HG03045 (cell line): ENCODE data around the gene TMC3.

Experiments used
- ATAC-seq: cut with Tn5 transposase; IDR thresholded peaks from one replicate; pipeline ENCODE4 v1.9.1; 2021; ENCODE audit warnings: mild to moderate bottlenecking, moderate library complexity; ENCODE audit not compliant: unreplicated experiment

Gene TMC3

DNA sequence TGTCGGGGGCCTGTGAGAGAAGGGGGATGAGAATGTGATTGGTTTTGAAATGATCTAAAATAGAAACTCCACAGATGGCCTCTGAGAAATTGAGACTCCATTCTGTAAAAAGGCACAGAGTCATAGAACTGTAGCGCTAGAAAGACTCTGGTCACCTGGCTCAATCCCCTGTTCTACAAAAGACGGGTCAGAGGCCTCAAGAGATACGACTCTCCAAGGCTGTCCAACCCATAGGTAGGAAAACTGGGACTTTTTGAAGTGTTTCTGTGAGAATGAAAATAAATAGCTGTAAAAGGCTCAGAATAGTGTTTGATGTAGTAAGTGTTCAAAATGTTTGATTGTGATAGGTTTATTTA lies 11.7 kb upstream of the TMC3 start:
- ATAC-seq = no peak

DNA sequence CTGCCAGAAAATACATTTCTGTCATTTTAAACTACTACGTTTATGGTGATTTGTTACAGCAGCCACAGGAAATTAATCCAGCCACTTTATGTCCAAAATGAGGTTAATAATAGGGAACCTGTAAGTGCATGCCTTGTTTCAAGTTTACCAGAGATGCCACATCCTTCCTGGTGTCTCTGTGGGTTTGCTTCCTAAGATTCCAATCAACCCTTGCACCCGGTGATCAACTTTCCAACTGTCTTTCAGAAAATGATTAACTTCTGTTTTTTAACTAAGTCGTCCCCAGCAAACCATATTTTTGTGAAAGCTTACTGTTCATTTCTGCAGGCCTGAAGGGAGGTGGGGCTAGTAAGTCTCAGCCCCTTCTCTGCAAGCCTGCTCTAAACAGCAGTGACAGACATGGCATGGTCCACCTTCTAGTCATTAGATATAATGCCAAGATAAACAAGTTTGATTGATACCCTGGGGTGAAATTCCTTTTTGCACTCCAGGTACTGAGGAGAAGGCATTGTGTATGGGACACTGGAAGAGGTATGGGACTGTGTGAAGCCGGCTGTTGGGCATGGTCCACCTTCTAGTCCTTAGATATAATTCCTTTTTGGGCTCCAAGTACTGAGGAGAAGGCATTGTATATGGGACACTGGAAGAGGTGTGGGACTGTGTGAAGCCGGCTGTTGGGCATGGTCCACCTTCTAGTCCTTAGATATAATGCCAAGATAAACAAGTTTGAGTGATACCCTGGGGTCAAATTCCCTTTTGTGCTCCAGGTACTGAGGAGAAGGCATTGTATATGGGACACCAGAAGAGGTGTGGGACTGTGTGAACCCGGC lies 11.1 kb upstream of the TMC3 start:
- no peak for ATAC-seq

DNA sequence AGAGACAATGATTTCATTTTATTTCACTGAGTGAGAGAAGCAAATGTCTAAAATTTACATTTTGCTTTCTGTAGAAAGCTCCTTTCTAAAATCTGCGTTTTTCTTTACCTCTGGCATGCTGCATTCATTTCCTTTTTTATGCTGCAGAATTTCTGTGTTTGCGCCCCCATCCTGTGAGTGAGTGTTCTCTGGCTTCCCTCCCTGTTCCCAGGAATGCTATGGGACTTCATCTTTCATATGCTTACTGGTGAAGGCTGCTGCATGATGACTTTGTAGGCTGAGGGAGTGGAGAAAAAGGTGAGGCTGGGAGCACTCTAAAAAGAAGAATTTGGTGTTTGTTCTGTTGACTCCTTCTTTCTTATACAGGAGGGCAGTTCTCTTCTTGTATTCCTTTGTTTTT lies 7.7 kb upstream of the TMC3 start:
- no peak for ATAC-seq

DNA sequence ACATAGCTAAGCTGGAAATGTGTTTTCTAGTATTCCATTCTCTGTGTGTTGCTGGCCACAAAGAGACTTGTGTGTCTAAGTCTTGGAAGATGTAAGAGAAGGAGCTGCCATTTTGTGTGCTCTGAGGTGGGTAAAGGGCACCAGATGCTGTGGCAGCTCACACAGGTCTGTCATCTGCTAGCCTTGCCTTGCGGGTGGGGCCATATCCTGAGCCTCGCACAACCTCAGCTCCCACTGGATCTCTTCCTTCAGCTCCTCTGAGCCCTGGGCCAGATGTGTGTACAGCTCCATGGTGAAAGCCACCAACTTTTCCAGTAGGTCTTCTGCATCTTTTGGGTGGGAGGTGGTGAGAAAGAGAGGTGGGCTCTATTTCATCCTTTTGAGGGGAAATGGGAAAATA lies 6.7 kb upstream of the TMC3 start:
- no peak for ATAC-seq

DNA sequence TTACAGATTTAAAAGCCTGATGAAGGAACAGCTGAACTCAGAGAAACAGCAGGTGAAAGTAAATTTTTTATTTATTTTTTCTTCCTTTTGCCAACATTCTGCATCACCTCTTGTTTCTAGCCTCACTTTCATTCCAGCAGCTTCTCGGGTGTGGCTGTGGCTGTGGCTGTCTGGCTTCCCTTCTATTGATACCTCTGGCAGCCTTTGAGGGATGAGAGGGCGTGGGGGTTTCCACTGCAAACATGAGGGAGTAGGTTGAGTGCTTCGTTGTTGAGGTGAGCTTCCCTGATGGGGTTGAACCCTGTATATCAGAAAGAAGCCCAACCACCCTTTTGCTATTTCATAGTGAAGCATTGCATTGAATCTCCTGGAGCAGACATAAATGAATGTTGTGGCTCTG lies 6.2 kb upstream of the TMC3 start:
- ATAC-seq = no peak

DNA sequence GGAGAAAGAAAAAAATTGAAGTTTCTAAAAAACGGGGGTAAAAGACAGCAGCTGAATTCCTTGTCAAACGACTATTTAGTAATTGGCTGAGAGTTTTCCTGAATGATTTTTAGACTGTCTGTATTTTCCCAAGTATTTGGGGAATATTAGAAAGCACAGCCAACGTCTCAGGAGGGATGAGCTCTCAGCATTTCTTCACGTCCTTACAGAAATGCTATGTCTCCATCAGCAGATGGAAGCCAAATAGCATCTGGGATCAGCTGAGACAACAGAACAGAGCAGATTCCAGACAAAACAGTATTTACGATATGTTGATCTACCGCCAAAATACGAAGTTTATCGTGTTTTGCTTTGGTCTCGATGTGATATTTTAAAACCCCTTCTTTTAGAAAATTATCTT lies 5.3 kb upstream of the TMC3 start:
- ATAC-seq = no peak

DNA sequence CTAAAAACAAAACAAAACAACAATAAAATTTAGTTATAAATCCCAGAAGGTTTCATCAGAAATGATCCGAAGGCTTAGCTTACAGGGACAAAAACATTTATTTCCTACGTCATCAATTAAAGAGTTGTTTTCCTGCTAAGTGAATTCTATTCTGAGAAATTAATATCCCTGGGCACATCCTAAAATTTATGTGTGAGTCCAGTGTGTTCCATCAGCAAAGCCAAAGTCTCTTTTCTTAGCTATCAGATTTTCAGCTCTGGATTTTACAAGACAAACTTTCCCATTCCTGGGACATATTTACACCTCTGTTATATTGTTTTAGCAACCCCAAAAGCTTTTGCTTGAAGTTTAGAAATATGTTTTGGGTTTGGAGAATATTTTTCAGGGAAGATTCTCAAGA lies 4.4 kb upstream of the TMC3 start:
- no peak for ATAC-seq

DNA sequence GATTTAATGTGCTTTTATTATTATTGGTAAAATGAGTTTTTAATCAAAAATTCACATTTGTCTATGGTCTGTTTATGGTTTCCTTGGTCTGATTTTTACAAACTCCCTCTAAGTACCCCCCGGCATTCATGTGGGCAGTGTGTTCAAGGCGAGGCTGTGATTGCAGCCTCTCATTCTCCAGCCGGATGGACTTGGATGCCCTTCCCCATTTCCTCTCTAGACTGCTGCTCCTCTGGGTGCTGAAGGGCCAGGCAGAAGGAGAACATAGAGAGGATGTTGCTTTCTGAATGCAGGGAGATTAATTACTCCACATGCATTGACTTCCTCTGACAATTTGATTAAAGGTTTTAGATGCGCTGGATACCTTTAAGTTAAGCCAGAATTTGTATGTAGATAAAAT lies 3.9 kb upstream of the TMC3 start:
- no peak for ATAC-seq

DNA sequence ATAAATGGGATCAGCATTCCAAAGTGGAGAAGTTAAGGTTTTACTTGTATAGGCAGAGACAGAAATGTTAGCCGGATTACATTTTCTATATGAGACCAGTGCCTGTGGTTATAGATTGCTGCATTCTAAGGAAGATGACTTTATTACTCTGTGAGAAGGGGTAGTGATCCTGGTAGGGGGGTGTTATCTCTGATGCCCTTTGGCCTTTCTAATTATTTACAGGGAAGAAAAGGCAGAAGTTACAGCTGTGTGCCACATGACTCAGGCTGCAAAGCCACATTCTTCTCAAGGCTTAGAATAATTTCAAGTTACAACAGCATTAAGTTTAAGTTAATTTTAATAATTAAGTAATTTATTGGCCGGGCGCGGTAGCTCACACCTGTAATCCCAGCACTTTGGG lies 2.2 kb upstream of the TMC3 start:
- ATAC-seq = no peak

DNA sequence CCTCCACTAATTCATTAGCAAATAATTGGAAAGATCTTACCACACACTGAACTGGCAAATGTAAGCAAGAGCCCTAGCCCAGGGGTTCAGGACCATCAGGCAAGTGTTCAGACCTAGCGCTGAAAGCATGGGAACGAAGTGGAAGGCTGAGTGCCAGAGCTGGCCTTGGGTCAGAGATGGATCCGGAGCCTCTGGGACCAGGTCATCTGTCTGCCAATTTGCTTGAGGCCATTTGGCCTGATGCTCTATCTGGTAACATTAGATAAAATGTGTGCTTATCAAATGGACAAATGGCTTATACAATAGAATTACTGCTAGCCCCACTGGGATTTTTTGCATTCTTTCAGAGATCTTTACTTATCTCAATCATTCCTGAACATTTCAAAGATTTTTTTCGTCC lies 1.4 kb upstream of the TMC3 start:
- no peak for ATAC-seq

DNA sequence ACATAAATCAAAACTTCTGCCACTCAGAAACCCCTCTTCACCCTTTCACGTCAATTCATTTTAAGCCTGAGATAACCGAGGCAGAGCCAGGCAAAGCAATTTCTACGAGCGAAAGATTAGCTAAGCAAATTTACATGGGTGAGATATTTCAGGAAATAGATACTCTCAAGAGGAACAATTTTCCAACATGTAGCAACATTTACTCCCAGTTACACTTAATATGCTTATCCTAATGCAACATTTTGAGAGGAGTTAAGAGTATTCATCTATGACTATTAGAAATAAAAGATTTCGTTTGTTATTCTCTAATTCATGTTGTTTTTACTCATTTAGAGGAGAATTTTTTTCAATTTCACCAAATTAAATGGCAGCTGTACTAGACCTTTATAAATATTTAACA lies 837 bp downstream of the TMC3 start:
- ATAC-seq = no peak

DNA sequence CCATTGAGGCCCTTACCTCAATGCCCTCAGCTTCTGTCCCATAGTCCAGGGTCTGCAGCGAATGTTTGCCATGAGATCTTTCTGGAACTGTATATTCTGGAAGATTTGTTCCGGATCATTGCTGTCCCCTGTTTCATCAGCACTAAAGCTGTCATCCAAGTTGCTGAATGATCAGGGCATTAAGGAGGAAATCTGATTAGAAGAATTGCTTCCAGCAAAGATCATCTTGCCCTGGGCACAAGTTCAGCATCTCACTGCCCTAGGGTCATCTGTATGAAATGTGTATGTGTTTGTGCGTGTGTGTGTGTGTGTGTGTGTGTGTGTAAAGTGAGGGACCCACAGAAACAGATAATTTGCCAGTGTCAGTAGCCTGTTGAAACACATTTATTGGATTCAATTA lies 1.4 kb downstream of the TMC3 start:
- ATAC-seq = no peak

DNA sequence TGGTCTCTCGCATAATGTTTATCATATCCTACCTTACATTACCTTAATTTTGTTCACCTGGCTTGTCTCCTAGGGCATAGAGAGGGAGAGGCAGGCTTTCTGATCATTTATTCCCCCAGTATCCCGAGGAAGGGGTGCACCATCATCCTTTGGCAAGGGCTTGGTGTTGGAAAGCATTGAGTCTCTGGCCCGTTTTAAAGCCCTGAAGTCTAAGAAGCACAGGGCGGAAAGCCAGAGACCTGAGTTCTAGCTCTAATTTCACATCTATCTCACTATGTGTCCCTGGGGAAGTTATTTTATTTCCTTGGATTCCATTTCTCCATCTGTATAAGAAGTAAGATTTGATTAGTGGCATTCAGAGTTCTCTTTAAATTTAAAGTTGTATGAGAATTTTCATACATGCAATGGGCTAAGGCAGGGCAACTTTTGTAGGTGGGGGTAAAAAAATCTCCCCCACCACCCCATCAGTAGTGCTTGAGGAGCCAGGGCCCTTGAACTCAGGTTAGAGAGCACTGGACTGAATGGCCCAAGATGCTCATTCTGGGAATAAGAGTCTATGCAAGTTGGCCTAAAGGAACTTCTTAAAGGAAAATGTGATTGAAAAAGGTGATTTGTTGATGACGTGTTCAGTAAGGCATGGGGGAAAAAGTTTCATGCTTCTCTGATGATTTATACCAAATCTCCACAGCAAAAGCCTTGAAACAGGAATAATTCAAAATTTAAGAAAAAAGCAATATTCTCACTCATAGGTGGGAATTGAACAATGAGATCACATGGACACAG lies 10.1 kb downstream of the TMC3 start:
- no peak for ATAC-seq

DNA sequence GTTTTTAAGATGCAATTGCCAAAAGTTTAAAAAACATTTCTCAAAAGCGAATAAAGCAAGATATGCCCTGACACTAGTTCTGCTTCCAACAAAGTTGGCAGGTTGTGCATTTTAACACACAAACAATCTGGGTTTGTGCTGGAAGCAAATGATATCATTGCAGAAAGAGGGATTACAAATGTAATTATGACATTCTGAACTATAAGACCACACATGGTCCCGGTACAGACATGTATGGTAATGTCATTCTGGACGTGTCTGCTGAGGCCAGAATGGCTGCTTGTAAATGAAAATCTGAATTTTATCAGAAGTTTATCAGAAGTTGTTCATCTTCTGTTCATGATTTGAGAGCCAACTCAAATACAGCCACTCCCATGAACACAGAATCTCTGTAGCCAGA lies 10.7 kb downstream of the TMC3 start:
- ATAC-seq = no peak

DNA sequence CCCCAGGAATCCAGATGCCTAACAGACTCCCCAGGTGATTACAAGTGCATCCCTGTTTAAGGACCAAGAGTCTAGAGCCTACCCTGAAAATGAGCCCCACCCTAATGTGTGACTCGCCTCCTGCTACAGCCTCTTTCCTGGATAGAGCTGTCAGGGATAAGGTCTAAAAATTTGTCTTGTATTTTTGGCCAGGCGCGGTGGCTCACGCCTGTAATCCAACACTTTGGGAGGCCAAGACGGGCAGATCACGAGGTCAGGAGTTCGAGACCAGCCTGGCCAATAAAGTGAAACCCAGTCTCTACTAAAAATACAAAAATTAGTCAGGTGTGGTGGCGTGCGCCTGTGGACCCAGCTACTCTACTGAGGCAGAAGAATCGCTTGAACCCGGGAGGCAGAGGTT lies 11.2 kb downstream of the TMC3 start:
- no peak for ATAC-seq

DNA sequence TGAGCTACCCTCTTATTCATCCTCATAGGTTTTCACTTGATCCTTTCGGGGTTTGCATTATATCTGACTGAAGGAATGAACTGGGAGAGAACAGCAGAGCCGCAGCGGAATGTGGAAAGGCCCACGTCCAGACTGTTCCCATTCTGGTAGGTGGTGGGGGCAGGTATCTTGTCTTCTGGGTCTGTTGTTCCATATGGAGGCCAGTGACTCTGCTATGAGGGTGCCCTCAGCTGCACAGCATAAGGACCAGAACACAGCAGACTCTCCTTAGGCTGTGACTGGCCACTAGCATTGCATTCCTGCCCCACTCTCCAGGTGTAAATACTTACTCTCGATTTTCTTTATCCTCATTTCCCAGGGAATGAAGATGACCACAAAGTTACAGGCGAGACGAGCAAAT lies 12.1 kb downstream of the TMC3 start:
- ATAC-seq = no peak

DNA sequence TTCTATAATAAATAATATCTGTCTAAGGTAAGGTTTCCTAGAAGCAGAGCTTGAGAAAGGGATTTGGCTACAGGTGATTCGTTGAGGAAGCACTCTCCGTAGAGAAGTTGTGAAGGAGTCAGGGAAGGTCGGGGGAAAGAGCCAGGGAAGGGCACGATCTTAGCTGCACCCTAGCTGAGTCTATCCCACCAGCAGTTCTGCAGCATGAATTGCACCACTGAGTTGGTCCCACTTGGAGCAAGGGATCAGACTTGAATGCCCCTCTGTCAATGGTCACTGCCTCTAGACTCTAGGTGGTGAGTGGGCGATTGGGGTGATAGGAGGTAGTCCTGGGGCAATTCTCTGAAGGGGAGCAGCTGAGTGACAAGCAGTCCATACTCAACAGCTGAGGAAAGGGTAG lies 13.5 kb downstream of the TMC3 start:
- no peak for ATAC-seq

DNA sequence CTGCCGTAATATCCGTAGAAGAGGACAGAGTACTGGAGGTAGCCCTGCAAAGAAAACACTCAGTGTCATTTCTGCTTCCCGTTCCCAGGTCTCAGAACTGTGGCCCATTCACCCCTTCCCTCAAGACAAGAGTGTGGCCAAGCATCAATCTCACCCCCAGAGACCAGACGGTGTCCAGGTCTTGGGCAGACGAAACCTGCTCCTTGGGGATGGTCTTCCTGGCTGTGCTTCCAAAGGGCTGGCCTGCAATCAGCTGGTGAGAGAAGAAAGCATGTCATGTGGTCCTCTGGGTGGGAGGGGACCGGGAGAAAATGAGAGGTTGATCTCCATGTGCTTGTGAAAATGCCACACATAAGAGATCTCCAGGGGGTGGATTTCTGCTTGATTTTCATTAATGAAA lies 15.8 kb downstream of the TMC3 start:
- no peak for ATAC-seq

DNA sequence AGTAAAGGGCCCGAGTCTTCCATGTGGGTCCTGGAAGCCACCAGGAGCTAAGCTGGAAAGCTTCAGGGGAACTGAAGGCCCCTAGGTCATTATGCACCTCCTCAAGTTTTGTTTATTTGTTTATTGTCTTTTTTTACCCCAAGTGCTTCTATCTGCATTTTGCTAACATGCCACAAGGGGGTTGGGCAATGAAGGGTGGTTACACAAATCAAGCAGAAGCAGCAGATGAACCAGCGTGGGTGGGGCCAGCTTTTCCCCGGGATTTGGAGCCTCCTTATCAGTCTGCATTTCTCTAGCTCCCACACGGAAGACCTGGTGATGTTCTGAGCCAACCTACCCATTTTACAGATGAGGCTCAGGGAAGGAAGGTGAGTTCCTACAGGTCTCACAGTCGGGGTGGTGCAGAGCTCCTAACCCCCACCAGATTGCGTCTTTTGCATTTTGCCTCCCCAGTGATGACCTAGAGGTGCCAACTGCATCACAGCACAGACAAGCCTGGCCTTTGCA lies 16.8 kb downstream of the TMC3 start:
- ATAC-seq = no peak

DNA sequence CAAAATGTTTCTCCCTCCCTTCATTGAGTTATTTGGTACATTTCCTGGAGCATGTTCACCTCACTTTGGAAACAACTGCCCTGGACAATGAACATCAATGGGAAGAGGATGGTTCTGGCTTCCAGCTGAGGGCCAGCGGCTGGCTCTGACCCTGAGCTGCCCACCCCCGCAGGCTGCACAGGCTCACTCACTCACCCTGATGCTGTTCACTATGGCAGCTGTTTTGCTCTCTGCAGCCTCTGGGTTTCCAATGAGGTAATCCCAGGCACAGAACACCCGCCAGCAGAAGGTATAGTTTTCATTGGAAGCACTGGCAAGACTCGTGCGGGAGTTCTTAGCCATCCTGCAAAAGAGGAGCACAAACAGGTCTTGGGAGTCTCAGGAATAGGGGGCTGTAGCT lies 17.8 kb downstream of the TMC3 start:
- no peak for ATAC-seq

DNA sequence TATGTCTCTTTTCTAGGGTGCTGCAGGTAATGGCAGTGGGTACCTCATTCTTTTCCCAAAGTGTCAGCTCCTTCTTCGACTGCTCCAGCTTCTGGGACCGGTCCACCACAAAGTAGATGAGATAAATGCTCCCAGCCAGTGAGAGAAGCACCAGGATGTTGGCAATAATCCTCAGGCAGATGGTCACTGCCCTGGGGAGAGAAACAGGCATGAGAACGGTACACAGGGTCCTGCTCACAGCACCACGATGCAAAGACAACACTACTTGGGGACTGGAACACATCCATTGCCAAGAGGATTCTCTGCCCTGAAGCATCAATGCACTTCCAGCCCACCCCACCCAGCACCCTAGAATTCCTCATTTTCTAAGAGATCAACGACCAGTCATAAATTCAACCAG lies 22.4 kb downstream of the TMC3 start:
- no peak for ATAC-seq

DNA sequence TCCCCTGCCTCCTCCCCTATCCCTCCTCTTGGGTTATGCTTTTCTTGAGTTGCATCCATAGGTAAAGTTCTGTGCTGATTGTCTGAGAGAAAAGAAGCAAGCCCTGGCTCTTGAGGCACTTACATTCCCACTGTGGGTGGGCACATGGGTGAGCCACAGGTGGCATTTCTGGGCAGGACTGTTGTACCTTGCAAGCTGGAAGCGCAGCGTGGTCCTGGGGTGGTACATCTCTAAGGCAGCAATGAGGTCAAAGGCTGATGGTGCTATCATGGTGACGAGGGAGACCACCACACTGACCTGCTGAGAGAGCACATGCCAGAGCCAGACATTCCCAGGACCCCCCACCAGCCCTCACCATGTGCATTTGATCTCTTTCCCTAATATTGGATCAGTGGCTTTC lies 24.7 kb downstream of the TMC3 start:
- no peak for ATAC-seq
